ENCODE data around the gene CCDC86.

CCDC86 gene

DNA sequence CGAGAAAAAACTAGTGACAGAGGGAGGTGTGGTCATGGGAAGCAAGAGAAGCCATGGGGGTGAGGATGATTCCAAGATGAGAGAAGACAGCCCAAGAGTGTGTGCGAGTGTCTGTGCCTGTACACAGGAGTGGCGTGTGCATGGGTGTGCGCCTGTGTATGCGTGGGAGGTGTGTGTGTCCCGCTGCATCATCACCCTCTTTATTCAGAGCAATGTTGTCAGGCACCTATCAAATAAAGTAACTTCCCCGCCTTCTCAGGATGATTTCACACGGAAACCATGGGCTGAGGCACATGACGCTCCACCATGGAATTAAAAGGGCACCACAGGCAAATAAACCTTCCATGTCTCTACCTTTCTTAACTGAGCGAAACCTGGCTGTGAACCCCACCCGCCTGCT lies 32.2 kb upstream of the CCDC86 start:
- DNase-seq = no peak
- no peaks in the 10 kb centered on the region for H3K79me2 ChIP-seq (ENCODE audit: control insufficient read depth, insufficient read depth, low read length, poor library complexity)
- no peak overlapping the region for H2BK5ac ChIP-seq (ENCODE audit: low read depth, low read length, poor library complexity)
- no peak overlapping the region for H3K14ac ChIP-seq (ENCODE audit: low read length)
- no peak overlapping the region for H3K4me3 ChIP-seq (ENCODE audit: low read depth, low read length)
- no peak overlapping the region for H2BK120ac ChIP-seq (ENCODE audit: insufficient read depth, low read length, poor library complexity)
- no peaks in the 10 kb centered on the region for H3K79me1 ChIP-seq (ENCODE audit: low read length)
- WGBS (ENCODE audit: extremely low coverage, insufficient coverage, insufficient read length) = no CpG with 5 or more reads among the region's 11 CpGs
- no peaks in the 10 kb centered on the region for H3K9me3 ChIP-seq (ENCODE audit: insufficient read depth, low read depth, low read length)
- H3K4me1 ChIP-seq (ENCODE audit: control insufficient read depth in 1 of 2, insufficient read depth in 2 of 2, low read length in 2 of 2) = no peaks in the 10 kb centered on the region
- H3K36me3 ChIP-seq (ENCODE audit: control insufficient read depth in 1 of 2, insufficient read depth in 2 of 2, low read length in 2 of 2) = no peaks in the 10 kb centered on the region
- no peak overlapping the region for H3K23ac ChIP-seq (ENCODE audit: low read length)
- H2BK12ac ChIP-seq (ENCODE audit: low read length) = no peak overlapping the region
- H3K27me3 ChIP-seq (ENCODE audit: insufficient read depth, low read length) = no peaks in the 10 kb centered on the region
- H2AFZ ChIP-seq (ENCODE audit: insufficient read depth, low read length, poor library complexity) = no peak overlapping the region
- H3K4me2 ChIP-seq (ENCODE audit: low read length) = no peak overlapping the region
- H4K12ac ChIP-seq (ENCODE audit: low read depth, low read length) = no peak overlapping the region
- H4K91ac ChIP-seq (ENCODE audit: low read depth, low read length) = no peak overlapping the region
- no peak overlapping the region for H3K18ac ChIP-seq (ENCODE audit: low read length)
- no peak overlapping the region for H3K9ac ChIP-seq (ENCODE audit: low read length)
- H2AK5ac ChIP-seq (ENCODE audit: low read length) = no peak overlapping the region
- no peak overlapping the region for H3K4ac ChIP-seq (ENCODE audit: low read depth, low read length)
- H3K27ac ChIP-seq (ENCODE audit: low read depth, low read length) = no peak overlapping the region
- no peak overlapping the region for H4K8ac ChIP-seq (ENCODE audit: low read depth, low read length)

DNA sequence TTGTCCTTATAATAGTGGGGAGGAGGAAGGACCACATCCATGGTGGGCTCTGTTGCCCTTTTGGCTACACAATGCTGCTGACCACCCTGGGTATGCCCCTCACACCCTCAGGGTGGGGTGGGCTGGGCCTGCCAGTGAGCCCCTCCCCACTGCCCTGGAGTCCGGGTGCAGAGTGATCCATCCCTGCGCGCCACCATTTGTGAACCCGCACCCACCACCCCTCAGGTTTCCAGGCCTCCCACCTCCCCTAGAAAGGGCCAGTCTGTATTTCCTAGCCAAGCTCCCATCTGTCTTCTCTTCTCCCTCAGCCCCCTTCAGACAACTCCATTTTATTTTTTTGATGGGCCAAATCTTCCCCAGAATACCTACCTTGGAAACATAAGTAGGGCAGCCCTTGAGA lies 31.8 kb upstream of the CCDC86 start:
- Histone ChIP-seq H4K8ac (ENCODE audit: low read depth, low read length) (no peak overlapping the region), H3K79me2 (ENCODE audit: control insufficient read depth, insufficient read depth, low read length, poor library complexity) (no peaks in the 10 kb centered on the region), H3K23ac (ENCODE audit: low read length) (no peak overlapping the region), H3K4me1 (ENCODE audit: control insufficient read depth in 1 of 2, insufficient read depth in 2 of 2, low read length in 2 of 2) (no peaks in the 10 kb centered on the region), H3K36me3 (ENCODE audit: control insufficient read depth in 1 of 2, insufficient read depth in 2 of 2, low read length in 2 of 2) (no peaks in the 10 kb centered on the region), H3K4ac (ENCODE audit: low read depth, low read length) (no peak overlapping the region), H2AFZ (ENCODE audit: insufficient read depth, low read length, poor library complexity) (no peak overlapping the region), H3K18ac (ENCODE audit: low read length) (no peak overlapping the region), H2BK120ac (ENCODE audit: insufficient read depth, low read length, poor library complexity) (no peak overlapping the region), H3K9me3 (ENCODE audit: insufficient read depth, low read depth, low read length) (no peaks in the 10 kb centered on the region), H3K27ac (ENCODE audit: low read depth, low read length) (no peak overlapping the region), H2BK12ac (ENCODE audit: low read length) (no peak overlapping the region), H2AK5ac (ENCODE audit: low read length) (no peak overlapping the region), H2BK5ac (ENCODE audit: low read depth, low read length, poor library complexity) (no peak overlapping the region), H3K79me1 (ENCODE audit: low read length) (no peaks in the 10 kb centered on the region), H4K91ac (ENCODE audit: low read depth, low read length) (no peak overlapping the region), H3K4me2 (ENCODE audit: low read length) (no peak overlapping the region), H3K4me3 (ENCODE audit: low read depth, low read length) (no peak overlapping the region), H3K27me3 (ENCODE audit: insufficient read depth, low read length) (no peaks in the 10 kb centered on the region), H3K9ac (ENCODE audit: low read length) (no peak overlapping the region), H4K12ac (ENCODE audit: low read depth, low read length) (no peak overlapping the region), H3K14ac (ENCODE audit: low read length) (no peak overlapping the region)
- DNase-seq = no peak
- no CpG with 5 or more reads among the region's 4 CpGs for WGBS (ENCODE audit: extremely low coverage, insufficient coverage, insufficient read length)

DNA sequence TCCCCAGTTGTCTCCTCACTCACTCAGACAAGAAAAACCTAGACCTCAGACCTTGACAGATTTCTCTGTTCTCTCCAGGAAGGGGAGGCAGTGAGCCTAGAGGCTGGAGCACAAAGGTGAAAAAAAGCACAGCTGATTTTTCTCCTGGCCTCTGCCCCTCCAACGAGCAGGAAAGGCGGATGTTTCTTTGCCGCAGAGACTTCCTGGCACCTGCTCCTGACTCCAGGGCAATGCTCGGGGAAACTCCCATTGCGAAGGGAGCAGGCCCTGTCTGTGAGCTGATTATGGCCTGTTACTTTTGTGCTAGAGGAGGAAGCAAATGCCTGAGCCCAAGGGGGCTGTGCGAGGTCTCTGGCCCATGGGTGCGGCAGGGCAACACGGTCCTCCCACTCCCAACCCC lies 31.3 kb upstream of the CCDC86 start:
- Histone ChIP-seq H3K4me3 (ENCODE audit: low read depth, low read length) (no peak overlapping the region), H3K36me3 (ENCODE audit: control insufficient read depth in 1 of 2, insufficient read depth in 2 of 2, low read length in 2 of 2) (no peaks in the 10 kb centered on the region), H2AK5ac (ENCODE audit: low read length) (no peak overlapping the region), H2BK12ac (ENCODE audit: low read length) (no peak overlapping the region), H3K18ac (ENCODE audit: low read length) (no peak overlapping the region), H2AFZ (ENCODE audit: insufficient read depth, low read length, poor library complexity) (no peak overlapping the region), H2BK120ac (ENCODE audit: insufficient read depth, low read length, poor library complexity) (no peak overlapping the region), H3K23ac (ENCODE audit: low read length) (no peak overlapping the region), H2BK5ac (ENCODE audit: low read depth, low read length, poor library complexity) (no peak overlapping the region), H4K91ac (ENCODE audit: low read depth, low read length) (no peak overlapping the region), H3K9ac (ENCODE audit: low read length) (no peak overlapping the region), H3K9me3 (ENCODE audit: insufficient read depth, low read depth, low read length) (no peaks in the 10 kb centered on the region), H3K4me2 (ENCODE audit: low read length) (no peak overlapping the region), H3K4me1 (ENCODE audit: control insufficient read depth in 1 of 2, insufficient read depth in 2 of 2, low read length in 2 of 2) (no peaks in the 10 kb centered on the region), H3K14ac (ENCODE audit: low read length) (no peak overlapping the region), H4K8ac (ENCODE audit: low read depth, low read length) (no peak overlapping the region), H3K27ac (ENCODE audit: low read depth, low read length) (no peak overlapping the region), H3K27me3 (ENCODE audit: insufficient read depth, low read length) (no peaks in the 10 kb centered on the region), H3K79me1 (ENCODE audit: low read length) (no peaks in the 10 kb centered on the region), H3K4ac (ENCODE audit: low read depth, low read length) (no peak overlapping the region), H4K12ac (ENCODE audit: low read depth, low read length) (no peak overlapping the region), H3K79me2 (ENCODE audit: control insufficient read depth, insufficient read depth, low read length, poor library complexity) (no peaks in the 10 kb centered on the region)
- DNase-seq = no peak
- no CpG with 5 or more reads among the region's 8 CpGs for WGBS (ENCODE audit: extremely low coverage, insufficient coverage, insufficient read length)

DNA sequence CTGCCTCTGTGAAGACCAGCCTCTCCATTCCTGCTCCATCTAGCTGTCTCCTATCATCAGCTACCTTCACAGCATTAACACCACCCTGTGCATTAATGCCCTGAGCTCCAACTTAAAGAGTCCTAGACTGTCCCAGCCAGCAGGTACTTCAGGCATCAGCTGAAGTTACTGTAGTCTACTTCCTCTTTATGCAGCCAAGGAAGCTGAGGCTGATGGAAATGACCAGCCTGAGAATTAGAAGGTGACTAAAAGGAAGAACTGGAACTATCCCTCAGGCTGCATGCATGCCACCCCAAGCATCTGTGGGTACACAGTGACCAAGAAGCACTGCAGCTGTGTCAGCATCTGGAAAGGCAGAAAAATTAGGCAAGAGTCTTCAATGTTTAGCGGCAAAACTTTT lies 28.6 kb upstream of the CCDC86 start:
- Histone ChIP-seq H2BK12ac (ENCODE audit: low read length) (no peak overlapping the region), H2AFZ (ENCODE audit: insufficient read depth, low read length, poor library complexity) (no peak overlapping the region), H3K4me2 (ENCODE audit: low read length) (no peak overlapping the region), H3K14ac (ENCODE audit: low read length) (no peak overlapping the region), H4K91ac (ENCODE audit: low read depth, low read length) (no peak overlapping the region), H3K9ac (ENCODE audit: low read length) (no peak overlapping the region), H4K12ac (ENCODE audit: low read depth, low read length) (no peak overlapping the region), H4K8ac (ENCODE audit: low read depth, low read length) (no peak overlapping the region), H3K79me1 (ENCODE audit: low read length) (no peaks in the 10 kb centered on the region), H3K4me3 (ENCODE audit: low read depth, low read length) (no peak overlapping the region), H2BK5ac (ENCODE audit: low read depth, low read length, poor library complexity) (no peak overlapping the region), H3K9me3 (ENCODE audit: insufficient read depth, low read depth, low read length) (peaks cover 1% of the 10 kb centered on the region), H3K27me3 (ENCODE audit: insufficient read depth, low read length) (no peaks in the 10 kb centered on the region), H3K4ac (ENCODE audit: low read depth, low read length) (no peak overlapping the region), H3K23ac (ENCODE audit: low read length) (no peak overlapping the region), H3K4me1 (ENCODE audit: control insufficient read depth in 1 of 2, insufficient read depth in 2 of 2, low read length in 2 of 2) (no peaks in the 10 kb centered on the region), H3K27ac (ENCODE audit: low read depth, low read length) (no peak overlapping the region), H3K18ac (ENCODE audit: low read length) (no peak overlapping the region), H3K79me2 (ENCODE audit: control insufficient read depth, insufficient read depth, low read length, poor library complexity) (no peaks in the 10 kb centered on the region), H3K36me3 (ENCODE audit: control insufficient read depth in 1 of 2, insufficient read depth in 2 of 2, low read length in 2 of 2) (no peaks in the 10 kb centered on the region), H2BK120ac (ENCODE audit: insufficient read depth, low read length, poor library complexity) (no peak overlapping the region), H2AK5ac (ENCODE audit: low read length) (no peak overlapping the region)
- DNase-seq = no peak
- WGBS (ENCODE audit: extremely low coverage, insufficient coverage, insufficient read length) = no CpG with 5 or more reads among the region's 1 CpG
